B cell (primary cell): ENCODE data around the gene AHRR. TPM values are rescaled to one million over a fixed set of nuclear protein-coding genes. Genes with fewer than 3 reads are reported as not detected.

ENCODE experiments used
- ATAC-seq: fragments of 200-7000 bp; cut with Tn5 transposase; one replicate; pipeline ENCODE4 v1.10.0; 2021; ENCODE audit warnings: low read depth, mild to moderate bottlenecking, moderate number of reproducible peaks, moderate library complexity
- CTCF ChIA-PET: fragments of 350-600 bp; sonication (Branson Sonifier 250); formaldehyde crosslinking; loops from one replicate; lab custom pipeline; 2021; ENCODE audit warnings: antibody characterized with exemption, inconsistent platforms; lab: Charles Lee
- POLR2A ChIA-PET: fragments of 350-600 bp; sonication (Branson Sonifier 250); formaldehyde crosslinking; loops from one replicate; lab custom pipeline; 2021; ENCODE audit warnings: antibody characterized with exemption; lab: Charles Lee
- DNase-seq: peaks from one replicate; pipeline ENCODE4 v3.0.0; 2013
- H2AFZ ChIP-seq: 2 replicates; pipeline ENCODE4 v1.6.1; 2012; ENCODE audit warnings: mild to moderate bottlenecking, low read depth, low read length; ENCODE audit not compliant: insufficient read depth, poor library complexity, severe bottlenecking
- H3K27ac ChIP-seq, 2 donors: 1 replicate in 1 of 2; 2 replicates in 1 of 2; pipeline ENCODE4 v1.5.1; 2012 to 2013; ENCODE audit warnings: low read length in 2 of 2, mild to moderate bottlenecking in 2 of 2, moderate library complexity in 1 of 2
- H3K27me3 ChIP-seq, 4 experiments: fragments of 200-600 bp in 1 of 4; sonication (generic) in 1 of 4; replicated peaks in 1 of 4; 1 replicate in 2 of 4; 2 replicates in 2 of 4; pipeline versions ENCODE4 v1.6.1 to v1.7.0; 2013 to 2016; ENCODE audit warnings: low read length in 3 of 4, mild to moderate bottlenecking in 2 of 4, mixed read lengths in 1 of 4, moderate library complexity in 1 of 4; ENCODE audit not compliant: insufficient read depth in 4 of 4, control insufficient read depth in 3 of 4; ENCODE audit errors: control extremely low read depth in 1 of 4
- H3K36me3 ChIP-seq, 2 experiments: replicated peaks in 1 of 2; 1 replicate in 1 of 2; 2 replicates in 1 of 2; pipeline versions ENCODE4 v1.6.1 to v1.7.1; 2013; ENCODE audit warnings: low read length in 1 of 2; ENCODE audit not compliant: insufficient read depth in 2 of 2, control insufficient read depth in 1 of 2; ENCODE audit errors: control extremely low read depth in 1 of 2, extremely low read depth in 1 of 2
- H3K4me1 ChIP-seq, 2 donors: fragments of 200-600 bp in 1 of 2; sonication (generic) in 1 of 2; 1 replicate in 1 of 2; 2 replicates in 1 of 2; pipeline versions ENCODE4 v1.5.1 to v1.6.1; 2013 to 2017; ENCODE audit warnings: low read length in 2 of 2; ENCODE audit not compliant: control insufficient read depth in 2 of 2, insufficient read depth in 2 of 2
- H3K4me2 ChIP-seq: replicated peaks from 2 replicates; pipeline ENCODE3; 2012; ENCODE audit warnings: mild to moderate bottlenecking, low read depth, low read length; ENCODE audit not compliant: poor library complexity, severe bottlenecking
- H3K4me3 ChIP-seq, 5 experiments: fragments of 200-600 bp in 1 of 5; sonication (generic) in 1 of 5; 1 replicate in 3 of 5; 2 replicates in 2 of 5; pipeline versions ENCODE4 v1.5.1 to v1.7.0; 2011 to 2016; ENCODE audit warnings: low read length in 4 of 5, mild to moderate bottlenecking in 4 of 5, low read depth in 2 of 5, control low read depth in 1 of 5, moderate library complexity in 1 of 5; ENCODE audit not compliant: insufficient read depth in 1 of 5; ENCODE audit errors: control extremely low read depth in 1 of 5, extremely low read depth in 1 of 5
- H3K79me2 ChIP-seq: fragments of 200-600 bp; sonication (generic); one replicate; pipeline ENCODE4 v1.6.0; 2016; ENCODE audit warnings: low read length; ENCODE audit not compliant: control insufficient read depth, insufficient read depth
- H3K9ac ChIP-seq: fragments of 200-600 bp; sonication (generic); 2 replicates; pipeline ENCODE4 v1.6.1; 2017; ENCODE audit warnings: mild to moderate bottlenecking, low read length, moderate library complexity
- H3K9me3 ChIP-seq, 3 donors: one replicate each; pipeline versions ENCODE4 v1.6.1 to v1.7.1; 2013; ENCODE audit warnings: low read length in 2 of 3; ENCODE audit not compliant: control insufficient read depth in 2 of 3, insufficient read depth in 1 of 3; ENCODE audit errors: control extremely low read depth in 1 of 3
- H4K20me1 ChIP-seq: 2 replicates; pipeline ENCODE4 v1.6.0; 2012; ENCODE audit warnings: mild to moderate bottlenecking, low read length; ENCODE audit not compliant: insufficient read depth, control insufficient read depth, poor library complexity, severe bottlenecking
- H3K27ac Mint-ChIP-seq: one replicate; pipeline ENCODE4 v1.8.0; 2021; ENCODE audit warnings: mixed read lengths
- H3K27me3 Mint-ChIP-seq: one replicate; pipeline ENCODE4 v1.8.0; 2021; ENCODE audit warnings: mixed read lengths
- H3K4me1 Mint-ChIP-seq: one replicate; pipeline ENCODE4 v1.8.0; 2021; ENCODE audit warnings: mixed read lengths
- H3K4me3 Mint-ChIP-seq: one replicate; pipeline ENCODE4 v1.8.0; 2021; ENCODE audit warnings: mixed read lengths
- H3K9me3 Mint-ChIP-seq: one replicate; pipeline ENCODE4 v1.8.0; 2022; ENCODE audit warnings: mixed read lengths; ENCODE audit not compliant: insufficient read depth
- EZH2 ChIP-seq: IDR thresholded peaks from 2 replicates; pipeline ENCODE4 v1.6.1; 2012; ENCODE audit warnings: borderline replicate concordance, low read depth, mild to moderate bottlenecking, moderate library complexity, low read length; ENCODE audit not compliant: insufficient read depth, poor library complexity, severe bottlenecking
- WGBS: methylation state at CpG from one replicate; pipeline ENCODE4 v1.1.5; 2013; ENCODE audit warnings: missing lambda C conversion rate; ENCODE audit not compliant: insufficient coverage; 5-methylcytosine and 5-hydroxymethylcytosine counted together
- intact Hi-C: fragments of 100-400 bp; cut with micrococcal nuclease; formaldehyde crosslinking; loops from one replicate; pipeline ENCODE4 v1.10.0; 2022
- polyA plus RNA-seq: library from polyadenylated mRNA; depleted of rRNA; stranded (reverse); fragments of >200 nt; gene quantifications from 2 replicates; pipeline ENCODE4 v1.2.3, GENCODE V29; 2012
- total RNA-seq, 2 donors: library from RNA; stranded (reverse); fragments of 120-200 nt in 1 of 2; gene quantifications; 1 replicate in 1 of 2; 2 replicates in 1 of 2; pipeline versions ENCODE4 v1.2.3 to v1.2.4, GENCODE V29; 2013 to 2022
- TF ChIP-seq, protein P1 (sequence below): fragments of 200-600 bp; IDR thresholded peaks from one replicate; pipeline ENCODE4 v1.8.0; 2022; ENCODE audit warnings: antibody characterized with exemption, mild to moderate bottlenecking

Gene AHRR
- total and polyA plus RNA-seq, 2 donors (not counting 1 experiment from before 2014, with no cell fraction given), result 0.13 to 1.7 TPM

DNA sequence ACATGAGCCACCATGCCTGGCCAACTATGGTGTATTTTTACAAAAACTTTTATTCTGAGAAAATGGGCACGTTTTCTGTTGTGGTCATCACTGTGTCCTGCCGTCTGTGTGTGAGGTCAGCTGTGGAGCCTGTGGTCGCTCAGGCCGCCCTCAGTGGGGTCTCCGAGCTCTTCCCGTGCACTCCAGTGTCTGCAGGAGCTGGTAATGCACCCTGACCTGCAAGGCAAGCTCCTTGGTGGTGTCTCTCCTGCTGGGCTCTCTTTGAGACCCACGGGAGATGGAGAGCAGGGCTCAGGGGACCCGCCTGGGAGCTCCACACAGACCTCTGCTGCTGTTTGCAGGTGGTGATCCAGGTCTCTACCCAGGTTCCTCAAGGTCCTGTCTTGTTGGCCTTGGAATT lies 9.6 kb upstream of the AHRR start:
- peaks cover 38% of the 10 kb centered on the region for H4K20me1 ChIP-seq
- Mint-ChIP-seq H3K4me3 (no peak overlapping the region), H3K4me1 (peaks cover 2% of the 10 kb centered on the region), H3K27me3 (no peaks in the 10 kb centered on the region), H3K27ac (no peak overlapping the region), H3K9me3 (no peaks in the 10 kb centered on the region)
- CTCF ChIA-PET, result interaction anchor here (1.4 to 1.7 kb wide), 2 partner anchors 119 to 590 kb away, joined by 4 read pairs; no protein-coding TSS in a partner anchor
- H3K9ac ChIP-seq, result no peak overlapping the region
- intact Hi-C loops, result no loop called here
- peaks cover 3 to 49% of the 10 kb centered on the region in 2 experiments for H3K36me3 ChIP-seq
- no peak overlapping the region for H2AFZ ChIP-seq
- H3K4me2 ChIP-seq, result no peak overlapping the region
- H3K4me1 ChIP-seq, result peaks cover under 1 to 1% of the 10 kb centered on the region in 2 donors
- no peak for ATAC-seq
- no peaks in the 10 kb centered on the region for H3K9me3 ChIP-seq
- DNase-seq, result no peak
- peaks cover 20% of the 10 kb centered on the region for H3K79me2 ChIP-seq
- no peaks in the 10 kb centered on the region for H3K27me3 ChIP-seq
- H3K4me3 ChIP-seq, result no peak overlapping the region
- no peak overlapping the region for H3K27ac ChIP-seq
- POLR2A ChIA-PET, result no interaction called here
- TF ChIP-seq, protein P1, sequence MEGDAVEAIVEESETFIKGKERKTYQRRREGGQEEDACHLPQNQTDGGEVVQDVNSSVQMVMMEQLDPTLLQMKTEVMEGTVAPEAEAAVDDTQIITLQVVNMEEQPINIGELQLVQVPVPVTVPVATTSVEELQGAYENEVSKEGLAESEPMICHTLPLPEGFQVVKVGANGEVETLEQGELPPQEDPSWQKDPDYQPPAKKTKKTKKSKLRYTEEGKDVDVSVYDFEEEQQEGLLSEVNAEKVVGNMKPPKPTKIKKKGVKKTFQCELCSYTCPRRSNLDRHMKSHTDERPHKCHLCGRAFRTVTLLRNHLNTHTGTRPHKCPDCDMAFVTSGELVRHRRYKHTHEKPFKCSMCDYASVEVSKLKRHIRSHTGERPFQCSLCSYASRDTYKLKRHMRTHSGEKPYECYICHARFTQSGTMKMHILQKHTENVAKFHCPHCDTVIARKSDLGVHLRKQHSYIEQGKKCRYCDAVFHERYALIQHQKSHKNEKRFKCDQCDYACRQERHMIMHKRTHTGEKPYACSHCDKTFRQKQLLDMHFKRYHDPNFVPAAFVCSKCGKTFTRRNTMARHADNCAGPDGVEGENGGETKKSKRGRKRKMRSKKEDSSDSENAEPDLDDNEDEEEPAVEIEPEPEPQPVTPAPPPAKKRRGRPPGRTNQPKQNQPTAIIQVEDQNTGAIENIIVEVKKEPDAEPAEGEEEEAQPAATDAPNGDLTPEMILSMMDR, result no peak
- no peak for TF ChIP-seq EZH2
- WGBS, result 92% methylated on average over 8 of the region's 8 CpGs

DNA sequence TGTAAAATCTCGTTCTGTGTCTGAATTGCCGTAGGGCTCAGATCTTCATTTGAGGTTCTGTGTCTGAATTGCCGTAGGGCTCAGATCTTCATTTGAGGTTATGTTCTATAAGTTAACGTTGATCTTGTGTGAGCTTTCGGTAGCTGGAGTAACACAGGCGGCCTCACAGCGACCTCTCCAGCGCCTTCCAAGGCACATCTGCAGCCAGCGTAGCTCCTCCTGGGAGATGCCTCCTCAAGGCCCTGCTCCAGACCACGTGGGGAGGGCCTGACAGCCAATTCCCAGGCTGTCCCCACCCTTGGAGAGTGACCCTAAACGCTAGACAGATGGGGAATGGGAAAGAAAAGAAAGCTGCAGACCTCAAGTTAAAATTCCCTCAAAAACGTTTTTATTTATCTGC lies 8.7 kb upstream of the AHRR start:
- Histone ChIP-seq H3K4me2 (no peak overlapping the region), H3K27ac (no peak overlapping the region), H3K79me2 (peaks cover 15% of the 10 kb centered on the region), H3K9ac (no peak overlapping the region), H3K4me3 (no peak overlapping the region), H3K36me3 (peaks cover 3 to 42% of the 10 kb centered on the region in 2 experiments), H3K4me1 (peaks cover 5 to 6% of the 10 kb centered on the region in 2 donors), H3K27me3 (no peaks in the 10 kb centered on the region), H2AFZ (no peak overlapping the region), H3K9me3 (no peaks in the 10 kb centered on the region), H4K20me1 (peaks cover 40% of the 10 kb centered on the region)
- Mint-ChIP-seq H3K27ac (no peak overlapping the region), H3K4me3 (no peak overlapping the region), H3K27me3 (no peaks in the 10 kb centered on the region), H3K9me3 (no peaks in the 10 kb centered on the region), H3K4me1 (peaks cover 3% of the 10 kb centered on the region)
- WGBS, result 98% methylated on average over 9 of the region's 12 CpGs
- no peak for TF ChIP-seq EZH2
- TF ChIP-seq, protein P1, result no peak
- DNase-seq (no peak), ATAC-seq (no peak)
- POLR2A ChIA-PET, result no interaction called here
- CTCF ChIA-PET, result interaction anchor here (1.7 kb wide), 1 partner anchor 589 kb away, joined by 4 read pairs; no protein-coding TSS in a partner anchor
- intact Hi-C loops, result no loop called here
